Choroid plexus epithelial cell (primary cell): Measurements from ENCODE around the gene RPL18A.

Experiments
- DNase-seq: peaks from one replicate; pipeline ENCODE4 v3.0.0-alpha.2; 2010; ENCODE audit warnings: low read depth
- H3K4me3 ChIP-seq: 2 replicates; pipeline ENCODE4 v1.5.1; 2011; ENCODE audit warnings: low read depth, mild to moderate bottlenecking, control low read depth, low read length, moderate library complexity
- TF ChIP-seq, protein P1 (sequence below): conservative IDR thresholded peaks from 2 replicates; pipeline ENCODE4 v1.5.1; 2011; ENCODE audit warnings: low read depth, mild to moderate bottlenecking, control low read depth, inconsistent platforms, low read length, moderate library complexity

Gene RPL18A

DNA sequence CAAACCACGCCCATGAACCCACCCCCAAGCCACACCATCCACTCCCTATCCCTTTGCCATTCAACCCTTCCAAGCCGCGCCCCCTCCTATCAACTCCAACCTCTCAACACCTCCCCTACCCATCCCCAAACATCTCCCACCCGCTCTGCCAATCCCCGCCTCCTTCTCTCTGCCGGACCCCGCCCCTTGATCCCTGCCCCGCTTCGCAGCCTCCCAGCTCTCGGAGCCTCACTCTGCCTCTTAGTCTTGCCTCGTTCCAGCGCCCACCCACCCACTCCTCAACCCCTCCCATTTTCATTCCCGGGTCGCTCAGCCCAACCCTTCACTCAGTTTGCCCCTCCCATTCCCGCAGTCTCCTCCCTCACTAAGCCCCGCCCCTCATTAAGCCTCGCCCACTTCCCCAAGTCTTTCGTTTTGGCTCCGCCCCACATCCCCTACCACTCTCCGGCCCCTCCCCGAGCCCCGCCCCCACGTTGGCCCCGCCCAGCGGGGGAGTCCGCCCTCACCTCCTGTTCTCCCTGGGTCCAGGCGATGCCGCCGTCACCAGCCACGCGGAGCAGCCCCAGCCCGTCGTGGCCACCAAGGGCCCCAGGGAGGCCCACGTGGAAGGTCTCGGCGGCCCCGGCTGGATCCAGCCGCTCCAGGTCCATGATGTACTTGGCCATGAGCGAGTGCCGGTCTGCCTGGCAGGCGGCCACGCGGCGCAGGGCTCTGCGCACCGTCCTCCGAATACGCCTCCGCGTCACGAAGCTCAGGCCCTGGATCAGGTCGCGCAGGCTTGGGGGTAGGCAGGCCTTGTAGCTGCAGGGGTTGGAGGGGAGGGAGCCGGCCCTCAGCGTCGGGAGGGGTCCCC is 17.7 kb upstream of the RPL18A start:
- TF ChIP-seq, protein P1, sequence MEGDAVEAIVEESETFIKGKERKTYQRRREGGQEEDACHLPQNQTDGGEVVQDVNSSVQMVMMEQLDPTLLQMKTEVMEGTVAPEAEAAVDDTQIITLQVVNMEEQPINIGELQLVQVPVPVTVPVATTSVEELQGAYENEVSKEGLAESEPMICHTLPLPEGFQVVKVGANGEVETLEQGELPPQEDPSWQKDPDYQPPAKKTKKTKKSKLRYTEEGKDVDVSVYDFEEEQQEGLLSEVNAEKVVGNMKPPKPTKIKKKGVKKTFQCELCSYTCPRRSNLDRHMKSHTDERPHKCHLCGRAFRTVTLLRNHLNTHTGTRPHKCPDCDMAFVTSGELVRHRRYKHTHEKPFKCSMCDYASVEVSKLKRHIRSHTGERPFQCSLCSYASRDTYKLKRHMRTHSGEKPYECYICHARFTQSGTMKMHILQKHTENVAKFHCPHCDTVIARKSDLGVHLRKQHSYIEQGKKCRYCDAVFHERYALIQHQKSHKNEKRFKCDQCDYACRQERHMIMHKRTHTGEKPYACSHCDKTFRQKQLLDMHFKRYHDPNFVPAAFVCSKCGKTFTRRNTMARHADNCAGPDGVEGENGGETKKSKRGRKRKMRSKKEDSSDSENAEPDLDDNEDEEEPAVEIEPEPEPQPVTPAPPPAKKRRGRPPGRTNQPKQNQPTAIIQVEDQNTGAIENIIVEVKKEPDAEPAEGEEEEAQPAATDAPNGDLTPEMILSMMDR, result no peak
- peak overlapping the region; percentile 54 for H3K4me3 ChIP-seq
- peak; percentile 92 for DNase-seq

DNA sequence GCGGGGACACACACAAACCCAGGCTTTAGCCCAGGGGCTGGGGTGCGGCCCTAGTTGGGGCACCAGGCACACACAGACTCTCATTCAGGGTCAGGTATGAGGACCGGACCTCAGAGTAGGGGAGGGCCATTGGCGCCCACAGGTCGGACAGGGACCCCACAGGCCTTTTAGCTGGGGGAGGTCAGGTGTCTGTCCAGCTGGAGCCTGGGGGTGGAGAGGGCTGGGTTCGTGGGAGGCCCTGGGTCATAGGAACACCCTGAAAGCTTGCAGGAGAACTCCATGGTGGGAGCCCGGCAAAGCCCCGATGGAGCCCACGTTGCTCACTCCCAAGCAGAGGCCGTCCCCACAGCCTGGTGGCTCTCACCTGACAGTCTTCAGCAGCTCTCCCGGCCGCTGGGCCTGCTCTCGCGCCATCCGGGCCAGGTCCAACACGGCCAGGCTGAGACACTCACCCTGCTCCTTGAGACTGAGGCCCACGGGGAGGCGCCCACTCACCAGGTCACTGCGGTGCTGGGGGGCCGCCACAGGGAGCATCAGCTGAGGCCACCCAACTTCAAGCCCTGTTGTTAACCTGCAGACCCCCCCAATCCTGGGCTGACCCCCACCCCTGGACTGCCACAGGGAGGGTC is 16.9 kb upstream of the RPL18A start:
- TF ChIP-seq, protein P1, result no peak
- DNase-seq, result no peak
- H3K4me3 ChIP-seq, result peak overlapping the region; percentile 54

DNA sequence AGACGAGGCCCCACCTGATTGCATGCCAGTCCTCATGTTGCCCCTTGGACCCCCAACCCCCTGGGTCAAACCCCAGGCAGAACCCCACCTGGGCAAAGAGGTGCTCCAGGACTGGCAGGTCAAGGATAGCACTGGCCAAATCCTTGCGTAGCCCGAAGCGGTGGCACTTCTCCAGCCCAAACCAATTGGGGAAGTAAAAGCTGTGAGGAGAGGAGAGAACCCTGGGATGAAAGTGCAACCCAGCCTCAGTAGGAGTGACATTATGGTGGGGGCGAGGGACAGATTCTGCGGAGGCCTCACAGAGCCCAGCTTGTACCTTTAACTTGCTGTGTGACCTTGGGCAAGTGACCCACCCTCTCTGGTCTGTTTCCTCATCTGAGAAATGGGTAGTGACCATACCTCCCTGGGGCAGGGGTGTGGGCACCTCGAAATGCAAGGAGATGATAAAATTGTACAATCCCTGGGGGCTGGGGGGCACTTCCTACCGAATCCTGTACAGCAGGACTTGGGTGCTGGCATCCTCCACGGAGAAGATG is 16.4 kb upstream of the RPL18A start:
- DNase-seq, result no peak
- H3K4me3 ChIP-seq, result no peak overlapping the region
- TF ChIP-seq, protein P1, result no peak

- H3K4me3 ChIP-seq, result no peak overlapping the region
- TF ChIP-seq, protein P1, result no peak
- no peak for DNase-seq
These were observed 15.7 kb upstream of the RPL18A start for GRCh38 chr19:17843908-17844490.

GRCh38 chr19:17846146-17846545 is 13.6 kb upstream of the RPL18A start:
- TF ChIP-seq, protein P1, result no peak
- no peak for DNase-seq
- no peak overlapping the region for H3K4me3 ChIP-seq

- peak; percentile 82 for DNase-seq
- H3K4me3 ChIP-seq, result peak within 1 kb of the TSS; percentile 63
- TF ChIP-seq, protein P1, result no peak
These were observed 12.0 kb upstream of the RPL18A start, which contains the start of gene JAK3 for GRCh38 chr19:17847538-17848366. JAK3 (minus strand) TSS chr19:17847982; CDS start chr19:17844417, 3,565 bp downstream.
